Dendritic cell treated with granulocyte-macrophage colony-stimulating factor and Interleukin-4, amounts not matched to agents 40 ng/mL and 50 ng/mL, for 4 days (primary cell): ENCODE results near the gene LRRC8C.

Experiments
- H3K27ac Mint-ChIP-seq: one replicate; pipeline ENCODE4 v1.8.0; 2022; ENCODE audit warnings: mild to moderate bottlenecking, mixed read lengths
- H3K27me3 Mint-ChIP-seq: one replicate; pipeline ENCODE4 v1.8.0; 2022; ENCODE audit warnings: mild to moderate bottlenecking, mixed read lengths
- H3K36me3 Mint-ChIP-seq: one replicate; pipeline ENCODE4 v1.8.0; 2022; ENCODE audit warnings: low read depth, mixed read lengths
- H3K4me1 Mint-ChIP-seq: one replicate; pipeline ENCODE4 v1.8.0; 2022; ENCODE audit warnings: low read depth, mixed read lengths
- H3K4me3 Mint-ChIP-seq: one replicate; pipeline ENCODE4 v1.8.0; 2022; ENCODE audit warnings: mild to moderate bottlenecking, moderate library complexity, mixed read lengths
- H3K9me3 Mint-ChIP-seq: one replicate; pipeline ENCODE4 v1.8.0; 2022; ENCODE audit warnings: mixed read lengths
- intact Hi-C: fragments of 100-400 bp; cut with micrococcal nuclease; formaldehyde crosslinking; loops from one replicate; pipeline ENCODE4 v1.15.0; 2022

LRRC8C gene

GRCh38 chr1:89660224-89661061 is 27.5 kb downstream of the LRRC8C start:
- H3K36me3 Mint-ChIP-seq, result peaks cover 44% of the 10 kb centered on the region
- no peaks in the 10 kb centered on the region for H3K27me3 Mint-ChIP-seq
- peaks cover 72% of the 10 kb centered on the region for H3K4me1 Mint-ChIP-seq
- H3K4me3 Mint-ChIP-seq, result no peak overlapping the region
- peak overlapping the region; percentile 46 for H3K27ac Mint-ChIP-seq
- H3K9me3 Mint-ChIP-seq, result no peaks in the 10 kb centered on the region
- intact Hi-C loops, result no loop called here

- Mint-ChIP-seq H3K4me3 (no peak overlapping the region), H3K4me1 (peaks cover 82% of the 10 kb centered on the region), H3K27ac (no peak overlapping the region), H3K36me3 (peaks cover 34% of the 10 kb centered on the region), H3K27me3 (no peaks in the 10 kb centered on the region), H3K9me3 (no peaks in the 10 kb centered on the region)
- intact Hi-C loops, result no loop called here
Measured at GRCh38 chr1:89665941-89666340, 33.0 kb downstream of the LRRC8C start.

DNA sequence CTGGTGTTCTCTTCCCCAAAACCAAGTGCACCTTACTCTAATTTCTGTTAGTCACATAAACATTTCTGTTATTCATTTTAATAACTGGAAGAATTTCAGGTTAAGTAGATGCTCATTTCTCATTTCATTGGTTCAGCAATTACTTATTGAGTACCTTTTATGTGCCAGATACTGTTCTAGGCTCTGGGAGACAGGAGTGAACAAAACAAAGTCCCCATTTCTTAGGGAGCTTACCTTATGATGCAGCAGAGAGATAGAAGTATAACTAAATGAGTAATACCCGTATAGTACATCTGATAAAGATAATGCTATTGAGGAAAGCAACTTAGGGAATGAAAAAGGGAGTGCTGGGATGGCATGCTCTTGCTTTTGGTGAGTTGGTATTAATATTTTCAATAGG is 33.7 kb downstream of the LRRC8C start:
- Mint-ChIP-seq H3K4me3 (no peak overlapping the region), H3K4me1 (peaks cover 82% of the 10 kb centered on the region), H3K27ac (peak overlapping the region; percentile 70), H3K9me3 (no peaks in the 10 kb centered on the region), H3K27me3 (no peaks in the 10 kb centered on the region), H3K36me3 (peaks cover 32% of the 10 kb centered on the region)
- intact Hi-C loops, result no loop called here

- Mint-ChIP-seq H3K4me3 (no peak overlapping the region), H3K9me3 (no peaks in the 10 kb centered on the region), H3K27ac (peak overlapping the region; percentile 70), H3K27me3 (no peaks in the 10 kb centered on the region), H3K36me3 (peaks cover 23% of the 10 kb centered on the region), H3K4me1 (peaks cover 82% of the 10 kb centered on the region)
- intact Hi-C loops, result no loop called here
Measured at GRCh38 chr1:89667691-89668090, 34.8 kb downstream of the LRRC8C start.

- no peak overlapping the region for H3K4me3 Mint-ChIP-seq
- no peaks in the 10 kb centered on the region for H3K9me3 Mint-ChIP-seq
- H3K4me1 Mint-ChIP-seq, result peaks cover 87% of the 10 kb centered on the region
- no peak overlapping the region for H3K27ac Mint-ChIP-seq
- no peaks in the 10 kb centered on the region for H3K27me3 Mint-ChIP-seq
- intact Hi-C loops, result no loop called here
- peaks cover 19% of the 10 kb centered on the region for H3K36me3 Mint-ChIP-seq
Measured at GRCh38 chr1:89668961-89669360, 36.0 kb downstream of the LRRC8C start.

DNA sequence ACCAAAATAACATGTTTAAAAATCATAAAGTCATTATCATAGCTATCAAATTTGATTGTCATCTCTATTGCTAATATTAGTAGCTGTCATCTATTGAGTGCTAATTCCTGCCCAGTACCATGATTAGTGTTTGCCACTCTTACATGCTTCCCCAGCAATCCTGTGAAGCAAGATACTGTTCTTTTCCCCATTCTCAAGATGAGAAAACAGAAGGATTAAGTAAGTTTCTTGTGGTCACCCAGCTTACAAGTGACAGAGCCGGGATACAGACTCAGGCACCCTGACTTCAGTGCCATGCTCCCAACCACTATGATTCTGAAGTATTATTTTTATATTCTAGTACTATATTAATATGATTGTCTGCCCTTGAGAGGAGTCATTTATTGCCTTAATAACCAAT is 36.5 kb downstream of the LRRC8C start:
- H3K36me3 Mint-ChIP-seq, result peaks cover 14% of the 10 kb centered on the region
- intact Hi-C loops, result no loop called here
- peak overlapping the region; percentile 83 for H3K27ac Mint-ChIP-seq
- no peaks in the 10 kb centered on the region for H3K9me3 Mint-ChIP-seq
- H3K4me1 Mint-ChIP-seq, result peaks cover 83% of the 10 kb centered on the region
- H3K4me3 Mint-ChIP-seq, result peak overlapping the region; percentile 23
- no peaks in the 10 kb centered on the region for H3K27me3 Mint-ChIP-seq

- Mint-ChIP-seq H3K4me3 (peak overlapping the region; percentile 49), H3K9me3 (no peaks in the 10 kb centered on the region), H3K27ac (peak overlapping the region; percentile 83), H3K36me3 (peaks cover 17% of the 10 kb centered on the region), H3K4me1 (peaks cover 77% of the 10 kb centered on the region), H3K27me3 (no peaks in the 10 kb centered on the region)
- intact Hi-C loops, result loop anchor here (5.0 kb wide), 2 partner anchors 33 to 37 kb away; no protein-coding TSS in a partner anchor
Measured at GRCh38 chr1:89670163-89670562, 37.2 kb downstream of the LRRC8C start.

DNA sequence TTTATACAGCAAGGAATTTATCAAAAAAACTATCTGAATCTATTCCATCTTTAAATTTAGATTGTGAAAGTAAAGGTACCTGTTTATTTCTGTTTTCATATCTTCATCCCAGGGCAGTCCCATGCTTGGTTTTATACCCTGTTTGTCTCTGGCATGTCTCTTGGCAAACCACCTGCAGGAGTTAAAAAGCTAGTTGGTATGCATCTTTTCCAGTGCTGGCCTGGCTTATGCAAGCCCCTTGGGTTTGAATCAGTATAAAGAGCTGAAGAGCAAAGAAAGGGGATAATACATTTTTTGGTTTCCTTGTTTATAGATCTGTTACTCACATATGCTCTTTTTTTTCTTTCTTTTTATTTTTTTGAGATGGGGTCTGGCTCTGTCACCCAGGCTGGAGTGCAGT is 37.8 kb downstream of the LRRC8C start:
- H3K4me3 Mint-ChIP-seq, result no peak overlapping the region
- H3K27ac Mint-ChIP-seq, result peak overlapping the region; percentile 83
- intact Hi-C loops, result loop anchor here (5.0 kb wide), 2 partner anchors 33 to 37 kb away; no protein-coding TSS in a partner anchor
- H3K27me3 Mint-ChIP-seq, result no peaks in the 10 kb centered on the region
- no peaks in the 10 kb centered on the region for H3K9me3 Mint-ChIP-seq
- peaks cover 82% of the 10 kb centered on the region for H3K4me1 Mint-ChIP-seq
- H3K36me3 Mint-ChIP-seq, result peaks cover 21% of the 10 kb centered on the region

DNA sequence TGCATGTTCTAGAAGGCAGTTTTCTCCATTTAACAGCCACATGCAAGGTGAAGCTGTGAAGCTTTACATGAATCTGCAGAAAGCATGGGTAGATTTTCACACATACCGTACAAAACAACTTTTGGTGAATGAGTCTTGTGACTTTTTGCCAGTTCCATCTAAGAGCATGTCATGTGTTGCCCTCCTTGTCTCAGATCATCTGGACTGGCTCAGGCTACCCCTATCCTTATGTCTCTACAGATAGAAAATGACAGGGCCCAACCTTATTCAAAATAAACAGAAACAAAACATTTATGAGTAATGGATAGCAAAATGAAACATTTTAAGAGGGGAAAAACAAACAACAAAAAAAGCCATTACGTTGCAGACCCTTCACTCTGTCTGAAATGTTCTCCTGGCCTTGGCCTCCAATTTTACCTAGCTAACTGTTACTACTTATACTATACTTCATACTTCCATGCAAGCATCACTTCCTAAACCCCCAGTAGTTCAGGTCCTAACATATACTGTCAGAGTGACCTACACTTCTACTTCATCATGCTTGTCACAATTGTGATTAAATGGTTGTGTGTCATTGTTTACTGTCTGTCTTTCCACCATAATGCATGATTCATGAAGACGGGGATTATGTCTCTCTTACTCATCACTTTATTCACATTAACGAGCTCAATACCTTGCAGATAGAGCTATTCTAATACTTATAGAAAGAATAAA is 39.0 kb downstream of the LRRC8C start:
- peaks cover 71% of the 10 kb centered on the region for H3K4me1 Mint-ChIP-seq
- H3K9me3 Mint-ChIP-seq, result no peaks in the 10 kb centered on the region
- peak overlapping the region; percentile 83 for H3K27ac Mint-ChIP-seq

GRCh38 chr1:89672489-89673183 is 39.7 kb downstream of the LRRC8C start:
- intact Hi-C loops, result loop anchor here (5.0 kb wide), 2 partner anchors 35 kb away; no protein-coding TSS in a partner anchor
- H3K9me3 Mint-ChIP-seq, result no peaks in the 10 kb centered on the region
- no peak overlapping the region for H3K4me3 Mint-ChIP-seq
- peaks cover 21% of the 10 kb centered on the region for H3K36me3 Mint-ChIP-seq
- H3K27me3 Mint-ChIP-seq, result no peaks in the 10 kb centered on the region
- H3K27ac Mint-ChIP-seq, result peak overlapping the region; percentile 83
- H3K4me1 Mint-ChIP-seq, result peaks cover 64% of the 10 kb centered on the region

More for the DNA sequence above, 39.0 kb downstream of the LRRC8C start:
- intact Hi-C loops, result loop anchor here (5.0 kb wide), 2 partner anchors 35 kb away; no protein-coding TSS in a partner anchor
- H3K36me3 Mint-ChIP-seq, result peaks cover 21% of the 10 kb centered on the region
- H3K4me3 Mint-ChIP-seq, result no peak overlapping the region
- H3K27me3 Mint-ChIP-seq, result no peaks in the 10 kb centered on the region

DNA sequence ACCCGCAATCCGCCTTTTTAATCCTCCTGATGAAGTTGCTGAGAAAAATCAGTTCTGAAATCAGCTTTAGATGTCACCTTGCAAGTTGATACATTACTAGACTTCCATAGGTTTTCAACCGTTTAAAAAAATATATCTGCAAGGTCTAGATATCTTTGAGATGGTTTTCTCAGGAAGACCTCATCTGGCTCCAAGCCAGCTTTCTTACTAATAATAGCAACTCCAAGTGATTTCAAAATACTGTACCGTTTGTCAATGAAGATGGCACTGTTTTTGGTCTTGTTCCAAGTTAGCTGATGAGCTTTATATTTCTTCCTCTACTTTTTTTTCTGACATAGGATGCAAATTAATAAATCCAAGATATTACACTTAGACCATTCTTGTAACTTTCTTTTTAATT is 40.3 kb downstream of the LRRC8C start:
- Mint-ChIP-seq H3K4me1 (peaks cover 58% of the 10 kb centered on the region), H3K27ac (peak overlapping the region; percentile 63), H3K9me3 (no peaks in the 10 kb centered on the region), H3K27me3 (no peaks in the 10 kb centered on the region), H3K36me3 (peaks cover 23% of the 10 kb centered on the region), H3K4me3 (no peak overlapping the region)
- intact Hi-C loops, result loop anchor here (5.0 kb wide), 2 partner anchors 34 to 36 kb away; no protein-coding TSS in a partner anchor

DNA sequence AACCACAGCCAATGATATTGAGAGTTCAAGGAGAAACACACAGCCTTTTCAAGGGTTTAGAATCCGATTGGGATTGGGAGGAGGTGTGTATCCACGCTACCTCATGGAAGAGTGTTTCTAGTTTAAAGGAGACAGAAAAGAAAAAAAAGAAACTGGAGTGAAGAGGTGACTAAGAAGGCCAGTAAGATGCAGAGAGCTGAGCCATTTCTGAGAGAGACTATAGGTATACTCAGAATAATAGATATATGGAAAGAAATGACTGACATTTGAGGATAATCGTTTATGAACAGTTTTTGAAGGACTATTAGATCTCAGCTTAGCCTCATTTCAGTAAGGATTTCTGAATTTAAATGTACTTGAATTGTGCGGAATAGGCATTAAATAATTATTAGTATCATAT is 42.8 kb downstream of the LRRC8C start:
- Mint-ChIP-seq H3K4me1 (peaks cover 55% of the 10 kb centered on the region), H3K36me3 (peaks cover 39% of the 10 kb centered on the region), H3K27me3 (no peaks in the 10 kb centered on the region), H3K27ac (peak overlapping the region; percentile 30), H3K9me3 (no peaks in the 10 kb centered on the region), H3K4me3 (no peak overlapping the region)
- intact Hi-C loops, result no loop called here

DNA sequence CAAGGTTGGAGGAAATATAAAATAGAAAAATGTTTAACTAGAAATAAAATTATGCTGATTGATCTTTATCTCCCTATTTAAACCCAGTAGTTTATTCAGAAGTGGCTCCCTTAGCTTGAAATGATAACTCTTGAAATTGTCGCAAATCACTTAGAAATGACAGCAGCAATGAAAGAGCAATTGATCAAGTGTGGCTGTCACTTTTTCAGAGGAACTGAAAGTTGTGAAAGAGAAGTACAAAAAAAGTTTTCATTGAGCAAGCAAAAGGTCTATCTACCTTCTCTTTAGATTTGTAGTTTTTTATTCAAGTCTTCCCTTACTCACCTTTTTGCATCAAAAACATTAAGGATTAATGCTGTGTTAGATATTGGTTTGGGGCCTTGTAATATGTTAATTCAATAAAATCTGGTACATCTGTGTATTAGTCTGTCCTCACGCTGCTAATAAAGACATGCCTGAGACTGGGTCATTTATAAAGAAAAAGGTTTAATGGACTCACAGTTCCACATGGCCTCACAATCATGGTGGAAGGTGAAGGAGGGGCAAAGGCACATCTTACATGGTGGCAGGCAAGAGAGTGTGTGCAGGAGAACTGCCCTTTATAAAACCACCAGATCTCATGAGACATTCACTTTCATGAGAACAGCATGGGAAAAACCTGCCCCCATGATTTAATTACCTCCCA is 48.3 kb downstream of the LRRC8C start:
- intact Hi-C loops, result no loop called here
- Mint-ChIP-seq H3K27ac (peak overlapping the region; percentile 39), H3K4me1 (peaks cover 43% of the 10 kb centered on the region), H3K36me3 (peaks cover 35% of the 10 kb centered on the region), H3K9me3 (no peaks in the 10 kb centered on the region), H3K4me3 (no peak overlapping the region), H3K27me3 (no peaks in the 10 kb centered on the region)
